Keratinocyte (primary cell): ENCODE measurements around the gene AMN.

Source experiments
- CTCF ChIP-seq, 3 experiments: IDR thresholded peaks in 1 of 3; conservative IDR thresholded peaks in 1 of 3; optimal IDR thresholded peaks in 1 of 3; 2 replicates in 2 of 3; 3 replicates in 1 of 3; pipeline versions ENCODE3 to v1.5.1; 2011; ENCODE audit warnings: low read length in 3 of 3, mild to moderate bottlenecking in 3 of 3, moderate library complexity in 2 of 3, control low read depth in 1 of 3, inconsistent platforms in 1 of 3; ENCODE audit not compliant: insufficient read depth in 2 of 3; ENCODE audit errors: extremely low read depth in 1 of 3
- EZH2 ChIP-seq: IDR thresholded peaks from one replicate; pipeline ENCODE4 v1.6.1; 2012; ENCODE audit warnings: inconsistent platforms, mild to moderate bottlenecking, low read length, moderate library complexity

GRCh38 chr14:102980409-102980810, 57.9 kb downstream of the AMN start:
- TF ChIP-seq CTCF (optimal IDR thresholded peaks at IDR 0.05 in 1 of 3, IDR thresholded peaks at IDR 0.05 in 1 of 3, conservative IDR thresholded peaks at IDR 0.05 in 1 of 3; ENCODE audit: extremely low read depth in 1 of 3, insufficient read depth in 2 of 3, low read length in 3 of 3) (no peak), EZH2 (no peak)
